GM11168 (cell line): Measurements from ENCODE around the gene IFI35.
"Not testable (repeated sequence)": the region's sequence is repeated elsewhere in the genome, so short reads cannot be mapped to it uniquely, and the experiment has no call there.

Experiments
- in situ Hi-C: fragments of 300-500 bp; cut with MboI; formaldehyde crosslinking; loops from one replicate; pipeline ENCODE4 v1.12.0; 2022; ENCODE audit warnings: low sequenced_read_pairs; ENCODE audit not compliant: unreplicated experiment

The IFI35 gene

DNA sequence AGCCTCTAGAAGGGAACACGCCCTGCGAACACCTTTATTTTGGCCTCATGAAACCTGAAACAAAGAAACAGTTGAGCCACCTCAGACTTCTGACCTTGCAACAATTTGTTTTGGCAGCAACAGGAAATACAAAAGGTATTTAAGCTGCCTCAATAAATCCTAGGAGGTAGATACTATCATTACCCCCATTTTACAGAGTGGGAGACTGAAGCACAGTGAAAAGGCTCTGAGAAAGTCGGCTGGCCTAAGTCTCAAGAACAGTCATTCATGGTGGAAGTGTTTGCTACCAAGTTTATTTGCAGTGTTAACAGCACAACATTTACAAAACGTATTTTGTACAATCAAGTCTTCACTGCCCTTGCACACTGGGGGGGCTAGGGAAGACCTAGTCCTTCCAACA lies 37.4 kb downstream of the IFI35 start:
- in situ Hi-C loops, result no loop called here

DNA sequence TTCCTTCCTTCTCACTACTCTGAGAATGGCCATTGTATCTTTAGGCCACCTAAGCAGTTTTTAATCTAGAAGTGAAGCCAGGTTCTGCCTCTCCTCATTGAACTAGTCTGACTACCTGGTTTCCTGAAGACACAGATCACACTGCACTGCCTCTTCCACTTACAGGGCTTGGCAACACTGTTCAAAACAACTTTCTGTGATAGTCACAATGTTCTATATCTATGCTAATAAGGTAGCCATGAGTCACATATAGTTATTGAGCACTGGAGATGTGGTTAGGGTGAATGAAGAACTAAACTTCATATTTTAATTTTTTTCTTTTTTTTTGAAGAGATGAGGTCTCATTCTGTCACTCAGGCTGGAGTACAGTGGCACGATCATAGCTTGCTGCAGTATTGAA lies 45.4 kb downstream of the IFI35 start:
- in situ Hi-C loops, result no loop called here

DNA sequence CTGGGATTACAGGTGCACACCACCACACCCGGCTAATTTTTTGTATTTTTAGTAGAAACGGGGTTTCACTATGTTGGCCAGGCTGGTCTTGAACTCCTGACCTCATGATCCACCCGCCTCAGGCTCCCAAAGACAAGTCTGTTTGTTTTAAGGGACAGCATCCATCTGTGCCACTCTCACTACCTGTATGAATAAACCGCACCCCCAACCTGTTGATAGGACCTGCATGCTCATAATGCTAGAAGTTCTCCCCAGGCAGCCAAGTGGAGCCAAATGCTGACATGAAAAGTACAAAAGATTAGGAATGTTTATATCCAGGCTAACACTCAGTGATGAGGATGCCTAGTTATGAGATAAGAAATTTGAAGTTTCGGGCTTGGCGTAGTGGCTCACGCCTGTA lies 46.4 kb downstream of the IFI35 start:
- in situ Hi-C loops, result not testable (repeated sequence)

DNA sequence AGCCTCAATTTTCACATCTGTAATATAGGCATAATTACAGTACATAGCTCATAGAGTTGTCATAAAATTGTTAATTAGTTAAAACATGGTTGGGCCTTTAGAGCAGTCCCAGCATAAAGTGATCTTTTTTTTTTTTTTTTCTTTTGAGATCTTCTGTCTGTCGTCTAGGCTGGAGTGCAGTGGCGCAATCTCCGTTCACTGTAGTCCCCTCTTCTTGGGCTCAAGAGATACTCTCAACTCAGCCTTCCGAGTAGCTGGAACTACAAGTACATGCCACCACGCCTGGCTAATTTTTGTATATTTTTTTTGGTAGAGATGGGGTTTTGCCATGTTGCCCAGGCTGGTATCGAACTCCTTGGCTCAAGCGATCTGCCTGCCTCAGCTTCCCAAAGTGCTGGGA lies 49.5 kb downstream of the IFI35 start:
- in situ Hi-C loops, result no loop called here

DNA sequence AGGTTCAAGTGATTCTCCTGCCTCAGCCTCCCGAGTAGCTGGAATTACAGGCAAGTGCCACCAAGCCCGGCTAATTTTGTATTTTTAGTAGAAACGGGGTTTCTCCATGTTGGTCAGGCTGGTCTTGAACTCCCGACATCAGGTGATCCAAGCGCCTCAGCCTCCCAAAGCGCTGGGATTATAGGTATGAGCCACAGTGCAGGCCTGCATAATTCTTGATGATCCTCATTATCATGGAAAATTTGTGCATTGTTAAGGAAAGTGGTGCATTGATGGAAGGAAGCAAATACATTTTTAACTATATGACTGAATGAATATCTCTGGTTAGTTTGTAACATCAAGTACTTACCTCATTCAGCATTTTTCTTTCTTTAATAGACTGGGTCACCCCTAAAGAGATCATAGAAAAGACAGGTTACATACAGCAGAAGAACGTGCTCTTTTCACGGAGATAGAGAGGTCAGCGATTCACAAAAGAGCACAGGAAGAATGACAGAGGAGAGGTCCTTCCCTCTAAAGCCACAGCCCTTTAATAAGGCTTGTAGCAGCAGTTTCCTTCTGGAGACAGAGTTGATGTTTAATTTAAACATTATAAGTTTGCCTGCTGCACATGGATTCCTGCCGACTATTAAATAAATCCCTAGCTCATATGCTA lies 56.5 kb downstream of the IFI35 start:
- in situ Hi-C loops, result no loop called here
